ENCODE data around the gene RANBP3.
"Not testable (repeated sequence)": the region's sequence is repeated elsewhere in the genome, so short reads cannot be mapped to it uniquely, and the experiment has no call there.

GRCh38 chr19:6024756-6025155 is 46.8 kb upstream of the RANBP3 start:
- TF ChIP-seq ZSCAN5A (tag by site-specific recombination; IDR thresholded peaks at IDR 0.05); ZNF138 (tag by site-specific recombination; IDR thresholded peaks at IDR 0.05; ENCODE audit: borderline replicate concordance); ZBTB8A (tag by site-specific recombination; IDR thresholded peaks at IDR 0.05); CTCF (tag by site-specific recombination; IDR thresholded peaks at IDR 0.05); ZNF274 (IDR thresholded peaks at IDR 0.05; ENCODE audit: low read length); ZNF274 (tag by site-specific recombination; IDR thresholded peaks at IDR 0.05; ENCODE audit: borderline replicate concordance); ZNF335 (tag by site-specific recombination; conservative IDR thresholded peaks at IDR 0.05); ZNF423 (tag by site-specific recombination; IDR thresholded peaks at IDR 0.05); ZNF350 (tag by site-specific recombination; IDR thresholded peaks at IDR 0.05); ZNF10 (tag by site-specific recombination; IDR thresholded peaks at IDR 0.05); ZNF416 (tag by site-specific recombination; IDR thresholded peaks at IDR 0.05); ZNF239 (tag by site-specific recombination; IDR thresholded peaks at IDR 0.05); ZNF292 (tag by site-specific recombination; IDR thresholded peaks at IDR 0.05; ENCODE audit: borderline replicate concordance, low read depth): not testable (repeated sequence)
- TF ChIP-seq, protein P1, sequence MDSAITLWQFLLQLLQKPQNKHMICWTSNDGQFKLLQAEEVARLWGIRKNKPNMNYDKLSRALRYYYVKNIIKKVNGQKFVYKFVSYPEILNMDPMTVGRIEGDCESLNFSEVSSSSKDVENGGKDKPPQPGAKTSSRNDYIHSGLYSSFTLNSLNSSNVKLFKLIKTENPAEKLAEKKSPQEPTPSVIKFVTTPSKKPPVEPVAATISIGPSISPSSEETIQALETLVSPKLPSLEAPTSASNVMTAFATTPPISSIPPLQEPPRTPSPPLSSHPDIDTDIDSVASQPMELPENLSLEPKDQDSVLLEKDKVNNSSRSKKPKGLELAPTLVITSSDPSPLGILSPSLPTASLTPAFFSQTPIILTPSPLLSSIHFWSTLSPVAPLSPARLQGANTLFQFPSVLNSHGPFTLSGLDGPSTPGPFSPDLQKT (IDR thresholded peaks at IDR 0.05; ENCODE audit: borderline replicate concordance, low read depth, low read length): not testable (repeated sequence)
